Measurements from ENCODE around the gene PIGZ.

PIGZ gene

DNA sequence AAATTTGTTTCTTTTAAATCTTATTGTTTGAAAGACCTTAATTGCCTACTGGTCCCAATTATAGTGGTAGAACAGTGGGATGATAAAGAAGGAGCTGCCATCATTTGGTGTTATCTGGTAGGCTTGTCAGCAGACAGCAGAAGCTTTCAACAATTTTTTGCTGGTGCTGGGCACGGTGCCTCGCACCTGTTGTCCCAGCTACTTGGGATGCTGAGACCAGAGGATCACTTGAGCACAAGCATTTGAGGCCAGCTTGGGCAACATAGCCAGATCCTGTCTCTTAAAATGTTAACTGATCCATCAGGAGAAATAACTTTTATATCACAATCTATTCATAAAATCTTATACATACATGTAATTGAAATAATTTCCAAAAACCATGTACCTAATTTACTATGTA, 64.9 kb downstream of the PIGZ start:
- DNase-seq = no peak

DNA sequence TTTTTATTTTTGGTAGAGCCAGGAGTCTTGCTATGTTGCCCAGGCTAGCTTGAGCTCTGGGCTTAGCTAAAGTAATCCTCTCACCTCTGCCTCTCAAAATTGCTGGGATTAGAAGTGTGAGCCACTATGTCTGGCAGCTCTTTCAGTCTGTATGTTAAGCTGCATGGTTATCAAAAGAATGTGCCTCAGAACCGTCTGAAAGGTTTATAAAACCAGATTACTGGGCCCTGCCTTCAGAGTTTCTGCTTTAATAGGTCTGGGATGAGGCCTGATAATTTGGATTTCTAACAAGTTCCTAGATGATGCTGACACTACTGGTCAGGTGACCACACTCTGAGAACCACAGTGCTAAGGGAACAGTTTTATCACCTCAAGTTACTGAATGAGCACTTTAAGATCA, 66.3 kb downstream of the PIGZ start:
- DNase-seq = no peak

DNA sequence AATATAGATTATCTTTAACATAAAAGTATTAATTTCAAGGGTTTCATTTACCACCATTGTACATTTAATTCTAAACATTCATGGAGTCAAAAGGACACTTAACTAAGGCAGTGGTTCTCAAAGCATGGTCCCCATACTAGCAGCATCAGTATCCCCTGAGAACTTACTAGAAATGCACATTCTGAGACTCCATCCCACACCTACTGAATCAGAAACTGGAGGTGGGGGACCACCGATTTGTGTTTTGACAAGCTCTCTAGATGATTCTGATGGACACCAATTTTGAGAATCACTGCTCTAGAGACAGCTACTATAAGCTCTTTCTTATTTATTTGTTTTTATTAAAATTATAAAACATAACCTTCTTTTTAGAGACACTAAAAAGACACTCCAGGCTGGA, 66.9 kb downstream of the PIGZ start:
- no peak for DNase-seq
